ENCODE data around the gene DNAH8.

GRCh38 chr6:38806833-38807232, 91.7 kb downstream of the DNAH8 start:
- TF ChIP-seq CTCF (IDR thresholded peaks at IDR 0.05) (no peak), POLR2A (IDR thresholded peaks at IDR 0.05) (no peak)

Data from testis (tissue), 2 donors.